Liver (tissue), 9 donors: Measurements from ENCODE around the gene DSE. TPM values are rescaled to one million over a fixed set of nuclear protein-coding genes. Genes with fewer than 3 reads are reported as not detected.

ENCODE experiments used
- DNase-seq: peaks from one replicate; pipeline ENCODE4 v3.0.0-alpha.2; 2017; ENCODE audit warnings: low spot score
- H3K27ac ChIP-seq, 2 donors: one replicate each; pipeline ENCODE4 v1.7.0; 2013; ENCODE audit warnings: inconsistent platforms in 2 of 2, low read length in 2 of 2, control low read depth in 1 of 2, low read depth in 1 of 2, mild to moderate bottlenecking in 1 of 2
- H3K27me3 ChIP-seq, 4 donors: one replicate each; pipeline versions ENCODE4 v1.6.1 to v1.7.0; 2013; ENCODE audit warnings: low read length in 3 of 4, inconsistent platforms in 1 of 4, mild to moderate bottlenecking in 1 of 4, moderate library complexity in 1 of 4; ENCODE audit not compliant: control insufficient read depth in 4 of 4, insufficient read depth in 4 of 4
- H3K36me3 ChIP-seq, 4 donors: one replicate each; pipeline versions ENCODE4 v1.6.1 to v1.7.0; 2013; ENCODE audit warnings: low read length in 3 of 4, mild to moderate bottlenecking in 3 of 4, low read depth in 1 of 4, moderate library complexity in 1 of 4; ENCODE audit not compliant: control insufficient read depth in 4 of 4, insufficient read depth in 3 of 4
- H3K4me1 ChIP-seq, 4 donors: one replicate each; pipeline versions ENCODE4 v1.6.1 to v1.7.0; 2013; ENCODE audit warnings: low read length in 3 of 4, mild to moderate bottlenecking in 3 of 4, moderate library complexity in 1 of 4; ENCODE audit not compliant: control insufficient read depth in 4 of 4, insufficient read depth in 4 of 4
- H3K4me3 ChIP-seq, 3 donors: one replicate each; pipeline versions ENCODE4 v1.6.1 to v1.7.0; 2013; ENCODE audit warnings: low read length in 3 of 3, control low read depth in 1 of 3, low read depth in 1 of 3, mild to moderate bottlenecking in 1 of 3
- H3K9ac ChIP-seq, 2 donors: one replicate each; pipeline ENCODE4 v1.7.0; 2013; ENCODE audit warnings: low read length in 2 of 2, mild to moderate bottlenecking in 2 of 2, moderate library complexity in 2 of 2, control low read depth in 1 of 2, low read depth in 1 of 2
- H3K9me3 ChIP-seq, 4 donors: one replicate each; pipeline versions ENCODE4 v1.6.1 to v1.7.0; 2013; ENCODE audit warnings: low read length in 3 of 4; ENCODE audit not compliant: control insufficient read depth in 4 of 4
- ATF3 ChIP-seq: IDR thresholded peaks from 2 replicates; pipeline ENCODE4 v1.6.1; 2016; ENCODE audit warnings: antibody characterized with exemption
- CTCF ChIP-seq: fragments of 150-350 bp; IDR thresholded peaks from 2 replicates; pipeline ENCODE4 v1.5.1; 2017; ENCODE audit warnings: improper control_type of control experiment, low read depth, low read length; ENCODE audit not compliant: missing input control
- EGR1 ChIP-seq, 2 donors: IDR thresholded peaks; 2 replicates each; pipeline ENCODE4 v1.6.1; 2016 to 2018; ENCODE audit warnings: antibody characterized with exemption in 2 of 2, low read depth in 2 of 2
- FOXA1 ChIP-seq: IDR thresholded peaks from 2 replicates; pipeline ENCODE4 v1.6.1; 2016; ENCODE audit warnings: antibody characterized with exemption
- FOXA2 ChIP-seq: IDR thresholded peaks from 2 replicates; pipeline ENCODE4 v1.6.1; 2016; ENCODE audit warnings: antibody characterized with exemption
- GABPA ChIP-seq, 2 donors: IDR thresholded peaks in 1 of 2; conservative IDR thresholded peaks in 1 of 2; 2 replicates each; pipeline ENCODE4 v1.6.1; 2016; ENCODE audit warnings: antibody characterized with exemption in 2 of 2, mild to moderate bottlenecking in 1 of 2, moderate library complexity in 1 of 2
- HNF4A ChIP-seq, 2 donors: conservative IDR thresholded peaks; 2 replicates each; pipeline ENCODE4 v1.6.1; 2016; ENCODE audit warnings: antibody characterized with exemption in 2 of 2, mild to moderate bottlenecking in 2 of 2
- HNF4G ChIP-seq: IDR thresholded peaks from 2 replicates; pipeline ENCODE4 v1.6.1; 2016; ENCODE audit warnings: antibody characterized with exemption
- JUND ChIP-seq, 2 donors: IDR thresholded peaks; 2 replicates each; pipeline ENCODE4 v1.6.1; 2016; ENCODE audit warnings: antibody characterized with exemption in 2 of 2
- MAX ChIP-seq: IDR thresholded peaks from 2 replicates; pipeline ENCODE4 v1.6.1; 2016; ENCODE audit warnings: antibody characterized with exemption
- NR2F2 ChIP-seq: IDR thresholded peaks from 2 replicates; pipeline ENCODE4 v1.6.1; 2016; ENCODE audit warnings: antibody characterized with exemption
- RAD21 ChIP-seq, 2 donors: IDR thresholded peaks; 2 replicates each; pipeline ENCODE4 v1.6.1; 2016; ENCODE audit warnings: antibody characterized with exemption in 2 of 2, mild to moderate bottlenecking in 2 of 2
- REST ChIP-seq: IDR thresholded peaks from 2 replicates; pipeline ENCODE4 v1.6.1; 2016; ENCODE audit warnings: antibody characterized with exemption, mild to moderate bottlenecking
- RXRA ChIP-seq, 2 donors: IDR thresholded peaks; 2 replicates each; pipeline ENCODE4 v1.6.1; 2017 to 2018; ENCODE audit warnings: antibody characterized with exemption in 2 of 2, mild to moderate bottlenecking in 1 of 2
- TAF1 ChIP-seq: conservative IDR thresholded peaks from 2 replicates; pipeline ENCODE4 v1.6.1; 2016; ENCODE audit warnings: antibody characterized with exemption, mild to moderate bottlenecking
- YY1 ChIP-seq: IDR thresholded peaks from 2 replicates; pipeline ENCODE4 v1.6.1; 2016; ENCODE audit warnings: antibody characterized with exemption, mild to moderate bottlenecking
- ZBTB33 ChIP-seq: IDR thresholded peaks from 2 replicates; pipeline ENCODE4 v1.6.1; 2016; ENCODE audit warnings: antibody characterized with exemption
- WGBS: extraction: QIAGEN DNeasy Blood & Tissue Kit; methylation state at CpG from one replicate; pipeline ENCODE4 v1.1.7; 2013; 5-methylcytosine and 5-hydroxymethylcytosine counted together
- polyA plus RNA-seq, 2 donors: library from polyadenylated mRNA; stranded (reverse) in 1 of 2; unstranded in 1 of 2; fragments of 200-250 nt in 1 of 2; fragments of >200 nt in 1 of 2; fragmentation: Nextera tagmentation in 1 of 2; extraction: Ambion mirVana in 1 of 2; gene quantifications; one replicate each; pipeline versions ENCODE4 v1.2.1 to v1.2.3, GENCODE V29; 2013 to 2015
- total RNA-seq, 2 donors: library from RNA; depleted of rRNA; stranded (reverse); fragments of >200 nt; gene quantifications; one replicate each; pipeline ENCODE4 v1.2.3, GENCODE V29; 2014
- donor health status: healthy.
- donor health status: healthy.
- donor health status: healthy.
- donor health status: healthy.
- donor health status: healthy.

DSE gene
- total and polyA plus RNA-seq, 4 donors, result 5.5 to 22.8 (median 9.6) TPM

- Histone ChIP-seq H3K27me3 (no peaks in the 10 kb centered on the region), H3K36me3 (no peaks in the 10 kb centered on the region), H3K27ac (no peak overlapping the region), H3K4me1 (peaks cover 0 to 3% (median 3%) of the 10 kb centered on the region in 4 donors), H3K9ac (no peak overlapping the region), H3K9me3 (no peaks in the 10 kb centered on the region), H3K4me3 (no peak overlapping the region)
- no peak for DNase-seq
- TF ChIP-seq ATF3 (no peak), HNF4A (conservative IDR thresholded peaks at IDR 0.05) (no peak), MAX (no peak), TAF1 (no peak)
- 66% methylated on average over 2 of the region's 2 CpGs for WGBS
These were observed 86.2 kb downstream of the DSE start for GRCh38 chr6:116456927-116457326.

- no peaks in the 10 kb centered on the region for H3K9me3 ChIP-seq
- H3K27ac ChIP-seq, result no peak overlapping the region
- no peak for DNase-seq
- WGBS, result 89% methylated on average over 9 of the region's 9 CpGs
- no peaks in the 10 kb centered on the region for H3K36me3 ChIP-seq
- peaks cover 0 to 1% (median 0%) of the 10 kb centered on the region in 4 donors for H3K27me3 ChIP-seq
- no peak for TF ChIP-seq FOXA1
- TF ChIP-seq FOXA2, result no peak
- no peak for TF ChIP-seq RAD21 (IDR thresholded peaks at IDR 0.05)
- no peak for TF ChIP-seq YY1
- no peak for TF ChIP-seq ZBTB33
- TF ChIP-seq HNF4G, result no peak
- no peak for TF ChIP-seq CTCF
- no peak for TF ChIP-seq TAF1
- TF ChIP-seq RXRA (IDR thresholded peaks at IDR 0.05), result no peak
- TF ChIP-seq MAX, result no peak
- no peak for TF ChIP-seq ATF3
- TF ChIP-seq EGR1 (IDR thresholded peaks at IDR 0.05; ENCODE audit: low read depth in 2 of 2), result no peak
- no peak overlapping the region for H3K4me3 ChIP-seq
- H3K4me1 ChIP-seq, result peaks cover 4 to 11% (median 6%) of the 10 kb centered on the region in 4 donors
- H3K9ac ChIP-seq, result no peak overlapping the region
These were observed 87.5 kb downstream of the DSE start for GRCh38 chr6:116458264-116458663.

GRCh38 chr6:116459927-116460326 lies 89.2 kb downstream of the DSE start:
- Histone ChIP-seq H3K4me1 (peaks cover 4 to 11% (median 6%) of the 10 kb centered on the region in 4 donors), H3K27me3 (peaks cover 0 to 1% (median 0%) of the 10 kb centered on the region in 4 donors), H3K36me3 (no peaks in the 10 kb centered on the region), H3K27ac (no peak overlapping the region), H3K9me3 (no peaks in the 10 kb centered on the region), H3K9ac (no peak overlapping the region), H3K4me3 (no peak overlapping the region)
- no peak for DNase-seq
- 86% methylated on average over 4 of the region's 4 CpGs for WGBS
- TF ChIP-seq RAD21 (IDR thresholded peaks at IDR 0.05), result no peak
- TF ChIP-seq FOXA1, result no peak
- no peak for TF ChIP-seq NR2F2
- TF ChIP-seq GABPA (IDR thresholded peaks at IDR 0.05 in 1 of 2, conservative IDR thresholded peaks at IDR 0.05 in 1 of 2), result no peak
- no peak for TF ChIP-seq JUND (IDR thresholded peaks at IDR 0.05)
- TF ChIP-seq ATF3, result no peak
- no peak for TF ChIP-seq HNF4G
- TF ChIP-seq FOXA2, result no peak
- TF ChIP-seq EGR1 (IDR thresholded peaks at IDR 0.05; ENCODE audit: low read depth in 2 of 2), result no peak
- no peak for TF ChIP-seq MAX
- no peak for TF ChIP-seq REST
- TF ChIP-seq RXRA (IDR thresholded peaks at IDR 0.05), result no peak
- TF ChIP-seq YY1, result no peak
- no peak for TF ChIP-seq TAF1
